PC-9 (cell line): ENCODE measurements around the gene LDLRAD3.

ENCODE experiments used
- CTCF ChIP-seq: fragments of 200-600 bp; sonication (generic); conservative IDR thresholded peaks from 2 replicates; pipeline ENCODE4 v1.6.1; 2017; ENCODE audit warnings: mixed run types, antibody characterized with exemption, mild to moderate bottlenecking, moderate library complexity
- EZH2 ChIP-seq: fragments of 200-600 bp; sonication (generic); IDR thresholded peaks from 2 replicates; pipeline ENCODE4 v1.8.0; 2017; ENCODE audit warnings: antibody characterized with exemption, low read depth

- TF ChIP-seq CTCF (no peak), EZH2 (no peak)
Measured at GRCh38 chr11:35992548-35992947, 48.7 kb downstream of the LDLRAD3 start.
